Measurements from ENCODE around the gene SHROOM2. TPM values are rescaled to one million over a fixed set of nuclear protein-coding genes. Genes with fewer than 3 reads are reported as not detected.

Gene SHROOM2, protein sequence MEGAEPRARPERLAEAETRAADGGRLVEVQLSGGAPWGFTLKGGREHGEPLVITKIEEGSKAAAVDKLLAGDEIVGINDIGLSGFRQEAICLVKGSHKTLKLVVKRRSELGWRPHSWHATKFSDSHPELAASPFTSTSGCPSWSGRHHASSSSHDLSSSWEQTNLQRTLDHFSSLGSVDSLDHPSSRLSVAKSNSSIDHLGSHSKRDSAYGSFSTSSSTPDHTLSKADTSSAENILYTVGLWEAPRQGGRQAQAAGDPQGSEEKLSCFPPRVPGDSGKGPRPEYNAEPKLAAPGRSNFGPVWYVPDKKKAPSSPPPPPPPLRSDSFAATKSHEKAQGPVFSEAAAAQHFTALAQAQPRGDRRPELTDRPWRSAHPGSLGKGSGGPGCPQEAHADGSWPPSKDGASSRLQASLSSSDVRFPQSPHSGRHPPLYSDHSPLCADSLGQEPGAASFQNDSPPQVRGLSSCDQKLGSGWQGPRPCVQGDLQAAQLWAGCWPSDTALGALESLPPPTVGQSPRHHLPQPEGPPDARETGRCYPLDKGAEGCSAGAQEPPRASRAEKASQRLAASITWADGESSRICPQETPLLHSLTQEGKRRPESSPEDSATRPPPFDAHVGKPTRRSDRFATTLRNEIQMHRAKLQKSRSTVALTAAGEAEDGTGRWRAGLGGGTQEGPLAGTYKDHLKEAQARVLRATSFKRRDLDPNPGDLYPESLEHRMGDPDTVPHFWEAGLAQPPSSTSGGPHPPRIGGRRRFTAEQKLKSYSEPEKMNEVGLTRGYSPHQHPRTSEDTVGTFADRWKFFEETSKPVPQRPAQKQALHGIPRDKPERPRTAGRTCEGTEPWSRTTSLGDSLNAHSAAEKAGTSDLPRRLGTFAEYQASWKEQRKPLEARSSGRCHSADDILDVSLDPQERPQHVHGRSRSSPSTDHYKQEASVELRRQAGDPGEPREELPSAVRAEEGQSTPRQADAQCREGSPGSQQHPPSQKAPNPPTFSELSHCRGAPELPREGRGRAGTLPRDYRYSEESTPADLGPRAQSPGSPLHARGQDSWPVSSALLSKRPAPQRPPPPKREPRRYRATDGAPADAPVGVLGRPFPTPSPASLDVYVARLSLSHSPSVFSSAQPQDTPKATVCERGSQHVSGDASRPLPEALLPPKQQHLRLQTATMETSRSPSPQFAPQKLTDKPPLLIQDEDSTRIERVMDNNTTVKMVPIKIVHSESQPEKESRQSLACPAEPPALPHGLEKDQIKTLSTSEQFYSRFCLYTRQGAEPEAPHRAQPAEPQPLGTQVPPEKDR (N-terminal part only)
- 4.6 and 6.0 TPM in 2 replicates for total RNA-seq

DNA sequence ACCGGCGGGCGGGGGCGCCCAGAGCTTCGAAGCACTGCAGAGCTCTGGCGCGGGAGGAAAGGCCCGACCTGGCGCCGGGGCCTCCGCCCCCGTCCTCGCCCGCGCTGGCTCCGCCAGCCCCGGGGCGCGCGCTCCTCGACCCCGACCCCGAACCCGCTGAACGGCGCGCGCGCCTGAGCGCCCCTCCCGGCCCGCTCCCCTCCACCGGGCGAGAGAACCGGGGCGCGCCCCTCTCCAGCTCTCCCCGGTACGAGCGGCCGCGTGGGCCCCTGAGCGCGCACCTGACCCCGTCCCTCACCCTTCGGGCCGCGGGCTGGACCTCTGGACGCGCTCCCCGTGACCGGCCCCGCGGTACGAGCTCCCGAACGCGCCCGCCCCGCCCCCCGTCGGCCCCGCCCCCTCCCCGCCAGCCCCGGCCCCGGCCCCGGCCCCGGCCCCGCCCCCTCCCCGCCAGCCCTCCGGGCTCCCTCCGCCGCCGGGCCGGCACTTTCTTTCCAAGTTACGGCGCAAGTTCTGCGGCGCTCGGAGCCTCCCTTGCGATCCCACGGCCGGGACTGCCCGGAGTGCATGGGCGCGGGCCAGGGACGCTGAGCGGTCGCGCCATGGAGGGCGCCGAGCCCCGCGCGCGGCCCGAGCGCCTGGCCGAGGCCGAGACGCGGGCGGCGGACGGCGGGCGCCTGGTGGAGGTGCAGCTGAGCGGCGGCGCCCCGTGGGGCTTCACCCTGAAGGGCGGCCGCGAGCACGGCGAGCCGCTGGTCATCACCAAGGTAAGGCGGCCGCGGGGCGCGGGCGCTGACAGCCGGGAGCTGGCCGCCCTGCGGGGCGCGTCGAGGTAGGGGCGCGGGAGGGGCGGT, at the start of gene SHROOM2:
Gene SHROOM2 (plus strand): TSS at position 486 of the 854 bp plus-strand sequence. CDS start 117 bp downstream, at position 603.

DNA sequence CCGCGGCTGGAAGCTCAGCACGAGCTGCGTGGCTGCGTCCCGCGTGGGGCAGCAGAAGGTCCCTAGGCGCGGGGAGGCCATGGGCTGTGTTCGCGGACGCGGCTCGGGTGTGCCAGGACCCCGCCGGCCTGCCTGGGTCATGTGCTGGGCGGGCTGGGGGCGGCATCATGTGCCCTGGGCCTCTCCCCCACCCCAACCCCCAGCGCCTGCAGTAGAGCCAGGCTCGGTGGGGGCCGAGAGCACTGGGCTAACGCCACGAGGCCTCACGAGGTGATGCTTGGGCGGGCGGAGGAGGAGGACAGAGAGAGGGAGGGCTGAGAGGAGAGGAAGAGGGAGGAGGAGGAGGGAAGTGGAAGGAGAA, 20.5 kb upstream of the SHROOM2 start, which contains the start of gene GPR143:
Gene GPR143 (minus strand): TSS at position 111 of the 361 bp plus-strand sequence. CDS start 30 bp downstream, at position 81.

DNA sequence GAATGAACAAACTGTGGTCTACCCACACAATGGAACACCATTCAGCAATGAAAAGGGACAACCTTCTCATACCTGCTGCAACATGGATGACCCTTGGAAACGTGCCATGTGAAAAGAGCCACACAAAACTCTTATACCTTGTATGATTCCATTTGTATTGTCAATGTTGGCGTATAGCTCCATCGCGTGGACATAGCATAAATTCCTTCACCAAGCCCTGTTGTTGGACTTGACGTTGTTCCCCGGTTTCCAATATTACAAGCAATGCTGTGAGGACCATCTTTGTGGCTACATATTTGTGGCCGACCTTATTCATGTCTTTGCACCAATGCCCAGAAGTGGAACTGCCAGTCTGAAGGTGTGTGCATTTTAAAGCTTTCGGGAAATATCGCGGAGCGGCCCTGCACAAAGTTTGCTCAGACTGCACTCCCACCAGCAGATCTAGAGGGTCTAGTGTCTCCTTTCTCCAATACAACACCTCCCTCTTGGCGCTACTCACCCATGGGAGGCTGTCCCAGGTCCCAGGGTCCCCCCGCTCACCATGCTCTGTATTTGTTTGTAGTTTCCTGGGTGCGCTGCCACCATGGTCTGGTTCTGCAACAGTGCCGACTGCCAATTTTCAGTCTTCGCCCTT, 180.7 kb downstream of the SHROOM2 start, which contains the start of gene CLDN34:
Gene CLDN34 (plus strand): TSS at position 584 of the 634 bp plus-strand sequence. CDS start 0 bp downstream, at position 584.

Other genes with a start within 250 kb of the SHROOM2 start
- gene GPR143, start 20.6 kb upstream of the SHROOM2 start, total RNA-seq, result 0.43 and 9.9 TPM in 2 replicates
- gene CLDN34, start 180.9 kb downstream of the SHROOM2 start, total RNA-seq, result 0.21 and 0.48 TPM in 2 replicates

Data from tracheal epithelial cell (primary cell).